ENCODE results near the gene ARNT2.

Gene ARNT2

DNA sequence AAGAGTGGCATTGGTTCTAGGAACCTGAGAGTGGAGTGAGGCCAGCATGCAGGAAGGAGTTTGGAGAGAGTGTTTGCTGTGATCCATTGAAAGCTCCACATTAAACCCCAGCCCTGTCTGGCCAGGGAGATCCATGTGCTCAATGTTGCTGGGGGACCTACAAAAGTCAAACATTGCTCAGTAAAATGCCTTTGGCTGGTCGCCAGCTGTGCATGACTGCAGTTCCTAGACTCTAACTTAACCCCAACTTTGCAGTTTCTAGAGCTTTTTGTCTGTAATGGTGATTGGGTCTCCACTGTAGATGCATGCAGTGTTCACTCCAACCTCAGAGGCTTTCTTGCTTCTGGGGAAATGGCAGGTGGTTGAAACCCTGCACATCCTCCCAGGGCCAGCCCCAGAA, 191.2 kb downstream of the ARNT2 start:
- DNase-seq (ENCODE audit: low read depth) = no peak

DNA sequence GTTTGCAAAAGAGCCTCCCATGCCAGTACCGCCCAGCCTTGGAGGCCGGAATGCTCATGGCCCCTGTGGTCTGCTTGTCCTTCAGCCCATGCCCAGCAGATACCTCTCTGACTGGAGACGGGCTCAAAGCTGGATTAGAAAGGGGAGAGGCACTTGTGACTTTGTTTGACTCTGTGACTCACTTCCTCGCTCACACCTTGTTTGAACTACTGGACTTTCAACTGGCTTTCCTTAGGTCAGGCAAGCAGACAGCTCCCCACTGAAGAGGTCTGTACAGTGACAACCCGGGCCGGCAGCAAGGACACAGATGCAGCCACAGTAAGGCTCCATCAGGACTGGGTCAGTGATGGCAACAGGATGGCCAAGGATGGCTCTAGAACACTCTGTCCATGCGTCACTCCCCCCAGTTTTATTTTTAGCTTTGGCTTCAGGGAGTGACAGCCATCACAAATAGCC, 192.4 kb downstream of the ARNT2 start:
- no peak for DNase-seq (ENCODE audit: low read depth)

GRCh38 chr15:80597076-80597475, 192.9 kb downstream of the ARNT2 start:
- DNase-seq (ENCODE audit: low read depth) = no peak

GRCh38 chr15:80599359-80599758, 195.2 kb downstream of the ARNT2 start:
- DNase-seq (ENCODE audit: low read depth) = no peak

GRCh38 chr15:80600626-80601025, 196.4 kb downstream of the ARNT2 start:
- no peak for DNase-seq (ENCODE audit: low read depth)

- DNase-seq (ENCODE audit: low read depth) = no peak
Measured at GRCh38 chr15:80601256-80601655, 197.1 kb downstream of the ARNT2 start.

GRCh38 chr15:80604583-80605575, 200.7 kb downstream of the ARNT2 start:
- no peak for DNase-seq (ENCODE audit: low read depth)

DNA sequence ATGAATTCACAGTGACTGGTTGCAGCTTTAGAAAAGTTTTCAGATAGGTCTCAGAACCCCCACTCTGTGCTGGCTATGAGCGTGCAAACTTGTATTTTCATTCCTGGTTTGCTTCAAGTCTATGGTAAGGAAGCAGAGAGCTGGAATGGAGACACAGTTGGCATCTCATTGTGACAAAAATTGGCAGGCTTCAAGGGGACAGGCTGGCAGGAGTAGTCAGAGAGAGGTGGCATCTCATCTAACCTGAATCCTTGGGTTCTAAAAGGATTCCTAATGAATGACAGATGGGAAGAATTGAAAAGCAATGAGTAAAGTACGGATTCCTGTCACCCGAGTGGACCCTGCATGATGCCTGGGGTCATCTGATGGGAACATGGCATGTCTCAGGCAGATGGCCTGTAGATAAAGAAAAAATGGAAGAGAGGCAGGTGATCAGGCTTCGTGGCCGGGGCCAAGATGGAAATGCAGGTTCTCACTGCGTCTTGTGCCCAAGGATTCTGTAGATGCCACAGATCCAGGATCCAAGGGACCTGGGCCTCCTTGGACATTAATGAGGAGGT, 201.5 kb downstream of the ARNT2 start:
- no peak for DNase-seq (ENCODE audit: low read depth)

DNA sequence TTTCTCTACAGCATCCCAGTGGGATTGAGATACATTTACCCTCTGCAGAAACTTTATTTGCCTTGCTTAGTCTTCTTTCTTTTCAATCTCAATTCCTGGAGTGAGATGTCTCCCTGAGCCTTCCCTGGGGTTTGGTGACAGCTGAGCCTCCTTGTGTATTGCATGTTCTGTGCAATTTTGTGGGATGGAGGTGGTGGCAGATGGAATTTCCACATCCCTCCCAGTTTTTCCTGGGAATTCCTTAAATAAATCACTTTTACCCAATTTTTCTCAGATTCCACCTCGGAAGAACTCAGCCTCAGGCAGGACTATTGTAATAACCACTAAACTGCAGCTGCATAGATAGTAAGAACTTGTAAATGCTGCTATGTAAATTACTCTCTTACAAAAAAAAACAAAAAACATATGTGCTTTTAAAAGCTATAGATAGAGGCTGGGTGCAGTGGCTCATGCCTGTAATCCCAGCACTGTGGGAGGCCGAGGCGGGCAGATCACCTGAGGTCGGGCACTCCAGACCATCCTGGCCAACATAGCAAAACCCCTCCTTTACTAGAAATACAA, 202.4 kb downstream of the ARNT2 start:
- no peak for DNase-seq (ENCODE audit: low read depth)

GRCh38 chr15:80607287-80607980, 203.3 kb downstream of the ARNT2 start:
- no peak for DNase-seq (ENCODE audit: low read depth)

DNA sequence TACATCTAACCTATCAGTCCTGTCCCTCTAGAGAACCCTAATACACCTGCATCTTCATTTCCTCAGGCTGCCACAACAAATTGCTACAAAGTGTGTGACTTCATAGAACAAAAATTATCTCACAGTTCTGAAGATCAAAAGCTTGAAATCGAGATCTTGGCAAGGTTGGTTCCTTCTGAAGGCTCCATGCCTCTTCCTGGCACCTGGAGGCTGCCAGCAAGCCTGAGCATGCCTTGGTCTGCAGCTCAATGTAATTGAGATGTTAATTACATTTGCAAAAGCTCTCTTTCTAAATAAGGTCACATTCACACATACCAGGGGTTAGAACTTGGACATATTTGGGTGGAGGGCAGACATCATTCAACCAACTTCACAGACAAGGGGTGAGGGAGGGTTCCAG, 204.5 kb downstream of the ARNT2 start:
- DNase-seq (ENCODE audit: low read depth) = no peak

- DNase-seq (ENCODE audit: low read depth) = no peak
Measured at GRCh38 chr15:80609091-80609490, 204.9 kb downstream of the ARNT2 start.

- no peak for DNase-seq (ENCODE audit: low read depth)
Measured at GRCh38 chr15:80609512-80609946, 205.3 kb downstream of the ARNT2 start.

- DNase-seq (ENCODE audit: low read depth) = no peak
Measured at GRCh38 chr15:80611543-80612080, 207.4 kb downstream of the ARNT2 start.

- DNase-seq (ENCODE audit: low read depth) = no peak
Measured at GRCh38 chr15:80612118-80612823, 208.1 kb downstream of the ARNT2 start.

DNA sequence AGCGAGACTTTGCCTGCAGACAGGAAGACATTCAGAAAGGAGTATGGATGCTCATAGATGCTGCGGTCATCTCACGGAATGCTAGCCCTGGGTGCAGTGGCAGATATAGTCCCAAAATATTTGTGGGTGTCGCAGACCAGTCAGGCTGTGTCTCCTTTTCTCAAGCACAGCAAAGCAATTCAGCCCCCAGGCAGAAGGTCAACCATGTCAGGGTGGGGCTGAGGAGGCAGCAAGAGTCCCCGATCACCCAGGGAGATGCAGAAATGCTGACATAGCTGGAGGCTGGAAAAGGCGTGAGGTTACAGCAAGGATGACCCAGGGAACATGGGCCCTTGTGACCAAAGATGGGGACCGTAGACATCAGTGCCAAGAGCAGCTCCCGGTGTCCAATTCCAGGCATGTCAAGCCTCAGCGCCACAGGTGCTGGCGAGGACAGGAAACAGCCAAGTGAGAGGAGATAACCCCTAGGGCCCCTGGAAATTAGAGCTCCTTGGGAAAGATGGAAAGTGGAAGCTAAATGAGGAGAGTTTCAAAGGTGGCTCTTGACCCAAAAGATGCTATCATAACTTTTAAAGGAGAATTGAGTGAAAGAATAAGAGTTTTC, 209.7 kb downstream of the ARNT2 start:
- no peak for DNase-seq (ENCODE audit: low read depth)

- DNase-seq (ENCODE audit: low read depth) = no peak
Measured at GRCh38 chr15:80614711-80615360, 210.7 kb downstream of the ARNT2 start.

DNA sequence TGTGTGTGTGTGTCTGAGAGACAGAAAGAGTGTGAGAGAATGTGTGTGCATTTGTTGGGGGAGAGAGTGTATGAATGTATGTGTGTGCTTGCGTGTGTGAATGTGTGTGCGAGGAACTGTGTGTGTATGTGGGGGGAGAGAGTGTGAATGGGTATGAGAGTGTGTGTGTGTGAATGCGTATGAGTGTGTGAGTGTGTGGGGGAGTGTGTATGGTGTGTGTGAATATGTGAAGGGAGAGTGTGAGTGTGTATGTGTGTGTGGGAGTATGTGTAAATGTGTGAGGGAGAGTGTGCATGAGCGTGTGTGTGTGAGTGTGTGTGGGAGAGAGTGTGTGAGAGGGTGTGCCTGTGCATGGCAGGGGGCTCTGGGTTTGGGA, 211.2 kb downstream of the ARNT2 start:
- no peak for DNase-seq (ENCODE audit: low read depth)

- DNase-seq (ENCODE audit: low read depth) = no peak
Measured at GRCh38 chr15:80615783-80616391, 211.7 kb downstream of the ARNT2 start.
